ENCODE data around the gene ZIC2.

Gene ZIC2

GRCh38 chr13:99986741-99987140 lies 5.2 kb downstream of the ZIC2 start:
- DNase-seq (ENCODE audit: low read depth), result no peak

GRCh38 chr13:99987154-99988019 lies 5.8 kb downstream of the ZIC2 start:
- DNase-seq (ENCODE audit: low read depth), result no peak

GRCh38 chr13:99988529-99989275 lies 7.1 kb downstream of the ZIC2 start:
- no peak for DNase-seq (ENCODE audit: low read depth)

GRCh38 chr13:99989276-99990125 lies 7.9 kb downstream of the ZIC2 start:
- DNase-seq (ENCODE audit: low read depth), result no peak

GRCh38 chr13:99990126-99990977 lies 8.8 kb downstream of the ZIC2 start:
- DNase-seq (ENCODE audit: low read depth), result no peak

- no peak for DNase-seq (ENCODE audit: low read depth)
These were observed 9.6 kb downstream of the ZIC2 start for GRCh38 chr13:99991013-99991827.

GRCh38 chr13:99991828-99992775 lies 10.5 kb downstream of the ZIC2 start:
- DNase-seq (ENCODE audit: low read depth), result no peak

- DNase-seq (ENCODE audit: low read depth), result no peak
These were observed 11.4 kb downstream of the ZIC2 start for GRCh38 chr13:99992949-99993351.

- no peak for DNase-seq (ENCODE audit: low read depth)
These were observed 12.4 kb downstream of the ZIC2 start for GRCh38 chr13:99993660-99994637.

GRCh38 chr13:99994638-99995020 lies 13.0 kb downstream of the ZIC2 start:
- DNase-seq (ENCODE audit: low read depth), result no peak

GRCh38 chr13:99995104-99995588 lies 13.6 kb downstream of the ZIC2 start:
- no peak for DNase-seq (ENCODE audit: low read depth)

GRCh38 chr13:99995589-99996380 lies 14.2 kb downstream of the ZIC2 start:
- no peak for DNase-seq (ENCODE audit: low read depth)

GRCh38 chr13:99996381-99996973 lies 14.9 kb downstream of the ZIC2 start:
- DNase-seq (ENCODE audit: low read depth), result no peak

- no peak for DNase-seq (ENCODE audit: low read depth)
These were observed 16.2 kb downstream of the ZIC2 start for GRCh38 chr13:99997702-99998214.

GRCh38 chr13:99998261-99998660 lies 16.7 kb downstream of the ZIC2 start:
- no peak for DNase-seq (ENCODE audit: low read depth)

GRCh38 chr13:100014621-100015020 lies 33.0 kb downstream of the ZIC2 start:
- no peak for DNase-seq (ENCODE audit: low read depth)

Data from GM04504 (cell line).